Uterus (tissue), 4 donors: ENCODE results near the gene CAPN7. TPM values are rescaled to one million over a fixed set of nuclear protein-coding genes. Genes with fewer than 3 reads are reported as not detected.

Source experiments
- DNase-seq, 2 donors: peaks; one replicate each; pipeline ENCODE4 v3.0.0-alpha.2; 2019 to 2020
- H3K27ac ChIP-seq, 2 donors: fragments of 200-600 bp; sonication (generic); 1 replicate in 1 of 2; 2 replicates in 1 of 2; pipeline ENCODE4 v1.5.1; 2016 to 2018
- H3K27me3 ChIP-seq, 2 donors: fragments of 200-600 bp; sonication (generic); one replicate each; pipeline ENCODE4 v1.5.1; 2018 to 2019; ENCODE audit warnings: control low read depth in 1 of 2
- H3K36me3 ChIP-seq, 2 donors: fragments of 200-600 bp; sonication (generic); one replicate each; pipeline ENCODE4 v1.5.1; 2019; ENCODE audit warnings: control low read depth in 1 of 2
- H3K4me1 ChIP-seq, 2 donors: fragments of 200-600 bp; sonication (generic); one replicate each; pipeline ENCODE4 v1.5.1; 2018 to 2019; ENCODE audit warnings: control low read depth in 1 of 2
- H3K4me3 ChIP-seq, 2 donors: fragments of 200-600 bp; sonication (generic); 1 replicate in 1 of 2; 2 replicates in 1 of 2; pipeline ENCODE4 v1.5.1; 2018 to 2019; ENCODE audit warnings: mild to moderate bottlenecking in 1 of 2
- H3K9me3 ChIP-seq, 2 donors: fragments of 200-600 bp; sonication (generic); one replicate each; pipeline ENCODE4 v1.5.1; 2019; ENCODE audit warnings: control low read depth in 1 of 2
- CTCF ChIP-seq, 4 experiments: fragments of 200-600 bp in 2 of 4; fragments of 450-650 bp in 2 of 4; sonication (generic) in 2 of 4; IDR thresholded peaks; one replicate each; pipeline ENCODE4 v1.5.1; 2016 to 2019; ENCODE audit warnings: antibody characterized with exemption in 4 of 4, mild to moderate bottlenecking in 2 of 4, moderate library complexity in 1 of 4
- POLR2A ChIP-seq, 2 donors: fragments of 450-650 bp; IDR thresholded peaks; one replicate each; pipeline ENCODE4 v1.6.1; 2016; ENCODE audit warnings: antibody characterized with exemption in 2 of 2, mild to moderate bottlenecking in 1 of 2, moderate library complexity in 1 of 2
- intact Hi-C: fragments of 100-400 bp; cut with DNase I; formaldehyde crosslinking; loops from one replicate; pipeline ENCODE4 v1.15.1; 2023; ENCODE audit warnings: low total_unique reads
- total RNA-seq, 4 donors: library from RNA; depleted of rRNA in 3 of 4; stranded (reverse); fragments of >200 nt in 3 of 4; gene quantifications; one replicate each; pipeline versions ENCODE4 v1.1.0 to v1.2.4, GENCODE V29; 2014 to 2023
- donor health status: DM: yes; HTN: yes; CAD: no.

CAPN7 gene
- total RNA-seq, 4 donors from 2014 or later = 39.2 to 89.0 (median 79.8) TPM

- no peaks in the 10 kb centered on the region for H3K9me3 ChIP-seq
- no peaks in the 10 kb centered on the region for H3K27me3 ChIP-seq
- H3K27ac ChIP-seq = no peak overlapping the region
- no peaks in the 10 kb centered on the region for H3K4me1 ChIP-seq
- DNase-seq = no peak
- no peak overlapping the region for H3K4me3 ChIP-seq
- intact Hi-C loops = loop anchor here (10.0 kb wide), 1 partner anchor 185 kb away; no protein-coding TSS in a partner anchor
- H3K36me3 ChIP-seq = no peaks in the 10 kb centered on the region
- TF ChIP-seq POLR2A (IDR thresholded peaks at IDR 0.05) = no peak
- no peak for TF ChIP-seq CTCF (IDR thresholded peaks at IDR 0.05)
Observed at GRCh38 chr3:15199493-15200105, 6.4 kb upstream of the CAPN7 start.

GRCh38 chr3:15204005-15204404 is 2.0 kb upstream of the CAPN7 start:
- H3K36me3 ChIP-seq = no peaks in the 10 kb centered on the region
- no peak overlapping the region for H3K27ac ChIP-seq
- no peaks in the 10 kb centered on the region for H3K9me3 ChIP-seq
- H3K4me3 ChIP-seq = no peak overlapping the region
- TF ChIP-seq POLR2A (IDR thresholded peaks at IDR 0.05) (no peak), CTCF (IDR thresholded peaks at IDR 0.05) (no peak)
- no peaks in the 10 kb centered on the region for H3K4me1 ChIP-seq
- no peak for DNase-seq
- intact Hi-C loops = loop anchor here (10.0 kb wide), 1 partner anchor 181 kb away; no protein-coding TSS in a partner anchor
- H3K27me3 ChIP-seq = no peaks in the 10 kb centered on the region

GRCh38 chr3:15205482-15205933 is 538 bp upstream of the CAPN7 start:
- DNase-seq = no peak
- H3K27ac ChIP-seq = peak overlapping the region; percentile 95 to 97

GRCh38 chr3:15206662-15207576 is 873 bp downstream of the CAPN7 start:
- peaks cover 0 to 12% of the 10 kb centered on the region in 2 donors for H3K4me1 ChIP-seq
- H3K27ac ChIP-seq = peak overlapping the region; percentile 95 to 97
- TF ChIP-seq POLR2A (IDR thresholded peaks at IDR 0.05) = no peak
- no peak for TF ChIP-seq CTCF (IDR thresholded peaks at IDR 0.05)
- H3K36me3 ChIP-seq = no peaks in the 10 kb centered on the region
- intact Hi-C loops = loop anchor here (10.0 kb wide), 1 partner anchor 178 kb away; no protein-coding TSS in a partner anchor
- peak overlapping the region; percentile 69 to 89 for H3K4me3 ChIP-seq
- peak in 1 of 2 donors; percentile 33 for DNase-seq
- no peaks in the 10 kb centered on the region for H3K9me3 ChIP-seq
- H3K27me3 ChIP-seq = no peaks in the 10 kb centered on the region

More at GRCh38 chr3:15205482-15205933, 538 bp upstream of the CAPN7 start:
- H3K36me3 ChIP-seq = no peaks in the 10 kb centered on the region
- peak overlapping the region; percentile 69 to 89 for H3K4me3 ChIP-seq
- intact Hi-C loops = loop anchor here (10.0 kb wide), 1 partner anchor 179 kb away; no protein-coding TSS in a partner anchor
- H3K4me1 ChIP-seq = peaks cover 0 to 3% of the 10 kb centered on the region in 2 donors
- TF ChIP-seq CTCF (IDR thresholded peaks at IDR 0.05) = no peak
- TF ChIP-seq POLR2A (IDR thresholded peaks at IDR 0.05) = no peak
- no peaks in the 10 kb centered on the region for H3K9me3 ChIP-seq
- H3K27me3 ChIP-seq = no peaks in the 10 kb centered on the region
